ENCODE results near the gene PRKCB.

Gene PRKCB

GRCh38 chr16:23836404-23837311 lies 875 bp downstream of the PRKCB start:
- no peak for DNase-seq

DNA sequence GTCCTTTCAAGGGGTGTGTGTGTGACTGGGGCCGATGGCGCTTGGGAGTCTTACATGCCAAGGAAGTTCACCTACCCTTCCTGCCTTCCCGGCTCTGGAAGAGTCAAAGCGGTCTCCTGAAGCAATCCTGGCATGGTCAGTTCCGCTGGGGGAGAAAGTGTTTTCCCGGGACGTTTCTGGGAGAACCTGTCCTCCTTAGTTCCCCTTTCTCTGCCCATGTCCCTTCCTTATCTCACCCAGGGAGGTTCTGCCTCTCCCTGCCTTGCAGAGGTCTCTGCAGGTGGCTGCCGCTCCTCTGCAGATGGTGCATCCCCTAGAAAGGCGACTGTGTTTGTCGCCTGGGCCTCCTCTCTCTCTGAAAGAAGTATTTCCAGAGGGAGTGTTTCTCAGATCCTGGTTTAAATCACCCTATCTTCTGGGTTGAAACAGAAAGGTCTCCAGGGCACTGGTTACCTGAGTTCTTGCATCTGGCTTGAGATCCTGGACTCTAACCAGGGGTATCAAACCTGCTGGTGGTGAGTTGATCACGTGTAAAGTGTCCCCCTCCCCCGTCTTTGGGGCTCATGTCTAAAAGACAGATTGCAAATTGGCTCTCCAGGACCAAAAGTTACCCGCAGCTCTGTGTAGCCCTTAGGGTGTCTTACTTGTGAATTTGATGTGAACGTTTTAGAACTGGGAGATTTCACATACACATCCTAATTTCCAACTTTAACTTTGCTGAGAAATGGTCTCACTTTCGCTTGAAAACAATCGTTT lies 1.9 kb downstream of the PRKCB start:
- DNase-seq: no peak

DNA sequence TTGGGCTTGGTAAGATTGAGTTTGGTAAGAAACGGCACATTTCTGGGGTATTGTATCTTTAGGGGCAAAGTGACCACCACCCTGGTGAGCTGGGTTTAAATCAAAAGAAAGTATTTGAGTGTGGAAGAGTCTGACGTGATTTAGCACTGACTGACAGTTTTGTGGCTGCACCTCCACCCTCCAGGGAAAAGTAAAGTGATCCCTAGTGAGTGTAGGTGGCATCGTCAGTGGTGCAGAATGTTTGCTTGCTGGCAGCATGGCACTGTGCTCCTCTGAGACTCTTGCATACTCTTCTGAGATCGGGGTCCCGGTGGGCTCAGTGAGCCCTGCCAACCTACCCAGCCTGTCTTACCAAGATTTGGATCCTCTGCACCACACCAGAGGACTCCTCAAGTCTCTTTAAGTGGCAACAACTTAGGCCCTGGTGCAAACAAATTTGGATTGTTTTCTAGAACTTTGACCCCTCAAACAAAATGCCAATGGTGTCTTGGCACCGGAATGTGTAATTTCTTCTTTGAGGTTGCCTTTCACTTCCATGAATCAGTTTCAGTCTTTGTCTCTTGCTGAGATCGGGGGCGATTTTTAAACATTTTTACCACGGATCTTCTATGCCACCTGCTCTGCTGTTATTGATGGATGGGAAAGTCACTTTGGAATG lies 2.8 kb downstream of the PRKCB start:
- no peak for DNase-seq

- DNase-seq: no peak
These were observed 4.5 kb downstream of the PRKCB start for GRCh38 chr16:23840310-23840709.

DNA sequence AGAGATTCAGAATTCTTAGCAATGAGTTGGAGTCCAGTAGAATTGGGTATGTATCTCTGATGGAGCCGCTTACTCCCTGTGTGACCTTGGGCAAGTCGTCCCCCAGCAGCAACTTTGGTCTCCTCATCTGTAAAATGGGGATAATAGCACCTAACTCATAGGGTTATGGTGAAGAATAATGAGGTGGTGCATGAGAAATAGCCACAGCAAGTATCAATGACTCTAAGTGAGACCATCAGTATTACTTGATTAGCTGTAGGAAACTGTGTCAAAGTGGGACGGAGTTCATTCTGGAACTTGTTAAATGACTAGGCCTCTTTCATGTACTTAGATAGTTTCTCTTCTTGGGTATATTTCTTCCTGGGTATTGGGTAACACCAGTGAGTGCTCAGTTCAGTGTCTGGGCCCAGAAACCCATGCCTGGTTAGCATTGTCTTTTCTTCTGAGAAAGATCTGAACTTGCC lies 6.4 kb downstream of the PRKCB start:
- DNase-seq: no peak

DNA sequence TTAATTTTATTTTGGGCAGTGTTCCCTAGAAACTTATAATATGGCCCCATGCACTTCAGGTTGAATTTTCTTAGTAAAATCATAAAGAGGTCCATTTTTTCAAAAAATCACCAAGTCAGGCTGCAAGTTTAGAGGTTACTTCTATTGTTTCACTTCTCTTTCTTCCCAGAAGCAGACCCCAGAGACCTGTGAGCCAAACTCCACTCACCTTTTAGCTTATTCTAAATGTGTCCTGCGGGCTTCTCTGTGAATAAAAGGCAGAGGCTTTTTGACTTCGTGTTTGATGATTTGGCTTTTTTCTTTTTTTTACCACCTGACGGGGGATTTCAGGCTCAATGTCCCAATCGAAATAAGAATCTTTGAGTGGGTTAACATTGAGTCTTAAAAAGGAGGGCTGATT lies 7.4 kb downstream of the PRKCB start:
- DNase-seq: no peak

DNA sequence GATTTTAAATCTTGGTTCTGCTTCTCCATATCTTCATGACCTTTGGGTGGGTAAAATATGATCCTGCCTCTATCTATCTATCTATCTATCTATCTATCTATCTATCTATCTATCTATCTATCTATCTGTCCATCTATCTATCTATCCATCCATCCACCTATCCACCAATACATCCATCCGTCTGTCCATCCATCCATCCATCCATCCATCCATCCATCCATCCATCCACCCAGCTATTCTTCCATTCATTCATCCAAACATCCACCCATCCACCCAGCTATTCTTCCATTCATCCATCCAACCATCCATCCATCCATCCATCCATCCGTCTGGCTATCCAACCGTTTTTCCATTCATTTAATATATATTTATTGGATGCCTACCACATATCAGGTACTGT lies 11.5 kb downstream of the PRKCB start:
- DNase-seq: no peak

DNA sequence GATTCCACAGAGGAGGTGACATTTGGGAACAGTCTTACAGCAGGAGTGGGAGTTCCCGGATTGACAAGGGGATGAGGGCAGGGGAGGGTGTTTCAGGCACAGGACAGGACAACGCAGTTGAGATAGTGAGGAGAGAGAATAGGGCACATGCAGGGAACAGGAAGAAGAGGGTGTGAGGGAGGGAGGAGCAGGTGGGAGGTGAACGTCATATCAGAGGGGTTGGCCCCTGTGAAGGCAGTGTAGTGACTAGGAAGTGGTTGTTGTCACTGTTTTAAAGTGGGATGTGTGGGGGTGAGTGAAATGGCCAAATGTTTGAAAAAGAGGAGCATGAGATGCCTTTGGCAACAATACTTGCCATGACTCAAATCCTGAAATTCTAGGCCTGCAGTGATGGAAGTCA lies 12.2 kb downstream of the PRKCB start:
- no peak for DNase-seq

DNA sequence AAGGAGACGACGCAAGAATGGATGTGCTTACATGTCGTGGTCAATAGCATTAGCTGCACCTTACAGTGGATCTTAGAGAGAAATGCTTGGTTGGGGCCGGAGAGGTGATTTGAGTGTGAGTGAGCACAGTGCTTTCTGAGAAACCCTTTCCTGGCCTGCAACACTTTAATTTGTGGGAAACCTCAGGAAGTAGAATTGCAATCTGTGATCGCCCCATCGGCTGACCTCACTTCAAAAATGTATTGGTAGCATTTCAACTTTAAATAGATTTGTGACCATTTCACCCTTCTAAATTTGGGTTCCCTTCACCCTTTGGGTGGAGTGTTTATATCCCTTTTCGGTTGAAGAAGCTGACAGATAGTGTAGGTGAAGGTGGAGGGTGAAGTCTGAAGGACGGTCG lies 13.2 kb downstream of the PRKCB start:
- DNase-seq: no peak

DNA sequence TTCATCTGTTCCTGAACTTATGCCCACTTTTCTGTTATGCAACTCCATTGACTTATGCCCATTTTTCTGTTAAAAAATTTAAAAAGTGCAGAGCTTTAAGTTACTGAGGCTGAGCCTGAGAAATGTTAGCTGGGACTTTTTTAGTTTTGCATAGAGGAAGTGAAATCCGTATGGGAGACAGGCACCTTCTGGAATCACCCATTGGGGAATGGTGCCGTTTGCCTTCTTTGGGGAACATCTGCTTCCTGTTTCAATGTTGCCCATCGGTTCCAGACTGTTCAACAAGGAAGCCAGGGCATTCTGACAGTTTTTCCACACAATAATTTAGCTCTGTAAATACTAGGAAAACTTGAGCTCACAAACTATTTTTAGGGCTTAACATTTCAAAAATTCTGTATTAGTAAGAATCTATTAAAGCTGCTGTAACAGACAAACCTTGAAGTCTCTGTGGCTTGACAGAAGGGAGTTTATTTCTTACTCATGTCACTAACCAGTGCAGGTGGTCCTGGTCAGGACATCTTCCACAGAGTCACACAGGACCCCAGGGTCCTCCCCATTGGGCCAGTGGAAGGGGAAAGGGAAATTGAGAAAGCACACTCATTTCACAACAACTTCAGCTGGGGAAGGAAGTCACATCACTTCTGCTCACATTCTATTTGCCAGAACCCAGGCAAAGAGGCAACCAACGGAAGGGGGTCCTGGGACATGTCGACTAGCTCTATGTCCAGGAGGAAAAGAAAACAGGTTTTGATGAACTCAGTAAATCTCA lies 17.2 kb downstream of the PRKCB start:
- no peak for DNase-seq

- no peak for DNase-seq
These were observed 19.2 kb downstream of the PRKCB start for GRCh38 chr16:23855010-23855409.

GRCh38 chr16:23856251-23856709 lies 20.5 kb downstream of the PRKCB start:
- no peak for DNase-seq

GRCh38 chr16:23857256-23857880 lies 21.6 kb downstream of the PRKCB start:
- DNase-seq: no peak

- DNase-seq: no peak
These were observed 22.1 kb downstream of the PRKCB start for GRCh38 chr16:23857881-23858269.

GRCh38 chr16:23858542-23858941 lies 22.8 kb downstream of the PRKCB start:
- no peak for DNase-seq

- DNase-seq: no peak
These were observed 24.0 kb downstream of the PRKCB start for GRCh38 chr16:23859713-23860269.

GRCh38 chr16:23861874-23862273 lies 26.1 kb downstream of the PRKCB start:
- DNase-seq: no peak

DNA sequence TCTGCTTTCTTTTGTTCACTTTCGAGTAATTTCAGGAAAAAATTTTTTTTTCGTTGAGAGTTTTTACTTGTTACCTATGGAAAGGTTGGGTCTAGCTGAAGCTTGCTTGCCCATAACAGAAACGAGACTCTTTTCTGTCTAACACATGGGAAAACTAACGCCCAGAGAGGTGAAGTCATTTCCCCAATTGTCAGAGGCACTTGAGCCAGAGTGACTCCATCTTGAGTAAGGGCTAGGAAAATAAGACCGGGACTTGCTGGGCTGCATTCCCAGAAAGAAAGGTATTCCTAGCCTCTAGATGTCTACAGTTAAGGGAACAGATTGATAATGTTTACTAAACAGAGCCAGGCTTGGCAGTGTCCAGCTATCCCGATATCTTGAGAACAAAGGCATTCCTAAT lies 26.8 kb downstream of the PRKCB start:
- no peak for DNase-seq

DNA sequence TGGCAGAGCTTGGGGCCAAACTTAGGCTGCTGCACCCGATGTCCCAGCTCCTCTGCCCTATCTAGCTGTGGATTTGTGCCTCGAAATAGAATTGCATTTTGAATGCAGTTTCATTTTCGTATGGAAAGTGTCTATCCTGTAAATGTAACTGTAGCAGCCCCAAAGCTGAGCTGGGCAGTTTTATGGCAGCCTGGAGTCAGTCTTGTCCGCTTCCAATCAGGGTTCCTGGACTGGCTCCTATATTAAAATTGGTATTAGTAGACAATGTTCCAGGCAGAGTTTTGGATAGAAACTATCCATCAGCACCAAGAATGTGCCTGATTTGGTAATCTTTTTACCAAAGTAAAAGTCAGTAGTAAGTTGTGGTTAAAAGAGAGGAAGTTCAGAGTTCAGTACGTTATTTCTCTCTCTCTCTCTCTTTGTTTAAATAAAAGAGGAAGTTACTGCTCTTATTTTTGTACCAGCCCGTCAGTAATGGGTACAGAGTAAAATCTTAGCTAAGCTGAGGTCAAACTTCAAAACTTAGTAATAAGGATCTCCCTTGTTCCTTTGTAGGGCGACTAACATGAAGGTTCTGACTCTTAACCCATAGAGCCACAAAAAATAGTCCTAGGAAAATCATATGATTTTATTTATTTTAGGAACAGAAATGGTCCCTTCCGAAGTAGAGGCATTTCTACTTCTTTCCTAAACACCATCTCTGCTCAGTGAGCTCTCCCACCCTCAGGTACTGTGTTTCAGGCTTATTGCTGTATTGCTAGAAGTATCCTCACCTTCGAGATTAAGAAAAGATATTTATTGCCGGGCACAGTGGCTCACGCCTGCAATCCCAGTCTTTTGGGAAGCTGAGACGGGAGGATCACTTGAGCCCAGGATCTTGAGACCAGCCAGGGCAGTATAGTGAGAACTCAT lies 28.0 kb downstream of the PRKCB start:
- DNase-seq: no peak

GRCh38 chr16:23865853-23866252 lies 30.1 kb downstream of the PRKCB start:
- no peak for DNase-seq

- DNase-seq: no peak
These were observed 30.8 kb downstream of the PRKCB start for GRCh38 chr16:23866621-23867020.

Measured in SHP77 treated with DMSO at 0.1 percent for 48 hours (cell line).